ENCODE measurements around the gene SEMA6B.

DNA sequence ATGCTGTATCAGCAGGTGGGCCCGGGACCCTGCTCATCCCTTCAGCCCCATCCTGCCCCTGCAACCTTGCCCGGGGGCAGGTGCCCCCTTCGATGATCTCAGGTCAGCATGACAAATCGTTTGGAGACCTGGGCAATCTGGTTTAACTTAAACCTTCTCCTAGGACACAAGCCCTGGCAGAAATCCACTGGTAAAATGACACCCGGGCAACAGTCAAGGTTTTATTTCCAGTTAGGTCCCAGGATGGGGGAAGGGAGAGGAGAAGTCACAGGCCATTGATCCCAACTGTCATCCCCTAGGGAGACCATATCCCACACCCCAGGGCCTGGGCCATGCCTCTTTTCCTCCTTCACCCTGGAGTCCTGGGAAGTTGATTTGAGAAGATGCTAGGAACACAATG is 22.7 kb downstream of the SEMA6B start:
- TF ChIP-seq, protein P1, sequence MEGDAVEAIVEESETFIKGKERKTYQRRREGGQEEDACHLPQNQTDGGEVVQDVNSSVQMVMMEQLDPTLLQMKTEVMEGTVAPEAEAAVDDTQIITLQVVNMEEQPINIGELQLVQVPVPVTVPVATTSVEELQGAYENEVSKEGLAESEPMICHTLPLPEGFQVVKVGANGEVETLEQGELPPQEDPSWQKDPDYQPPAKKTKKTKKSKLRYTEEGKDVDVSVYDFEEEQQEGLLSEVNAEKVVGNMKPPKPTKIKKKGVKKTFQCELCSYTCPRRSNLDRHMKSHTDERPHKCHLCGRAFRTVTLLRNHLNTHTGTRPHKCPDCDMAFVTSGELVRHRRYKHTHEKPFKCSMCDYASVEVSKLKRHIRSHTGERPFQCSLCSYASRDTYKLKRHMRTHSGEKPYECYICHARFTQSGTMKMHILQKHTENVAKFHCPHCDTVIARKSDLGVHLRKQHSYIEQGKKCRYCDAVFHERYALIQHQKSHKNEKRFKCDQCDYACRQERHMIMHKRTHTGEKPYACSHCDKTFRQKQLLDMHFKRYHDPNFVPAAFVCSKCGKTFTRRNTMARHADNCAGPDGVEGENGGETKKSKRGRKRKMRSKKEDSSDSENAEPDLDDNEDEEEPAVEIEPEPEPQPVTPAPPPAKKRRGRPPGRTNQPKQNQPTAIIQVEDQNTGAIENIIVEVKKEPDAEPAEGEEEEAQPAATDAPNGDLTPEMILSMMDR (IDR thresholded peaks at IDR 0.05; ENCODE audit: poor library complexity, severe bottlenecking), result no peak
- TF ChIP-seq RAD21 (conservative IDR thresholded peaks at IDR 0.05), result no peak
- TF ChIP-seq POLR2AphosphoS5 (IDR thresholded peaks at IDR 0.05), result no peak

Data from neural cell (in vitro differentiated cells).